Gastroesophageal sphincter (tissue), 4 donors: ENCODE results near the gene EIPR1. TPM values are rescaled to one million over a fixed set of nuclear protein-coding genes. Genes with fewer than 3 reads are reported as not detected.

ENCODE experiments used
- ATAC-seq: fragments of 150-250 bp; one replicate; pipeline ENCODE4 v1.9.1; 2016; ENCODE audit warnings: mild to moderate bottlenecking, moderate library complexity
- H3K27ac ChIP-seq, 4 donors: fragments of 200-600 bp; sonication (generic) in 3 of 4; 1 replicate in 3 of 4; 2 replicates in 1 of 4; pipeline ENCODE4 v1.5.1; 2016 to 2019
- H3K27me3 ChIP-seq: fragments of 200-600 bp; sonication (generic); one replicate; pipeline ENCODE4 v1.5.1; 2019
- H3K36me3 ChIP-seq, 2 donors: fragments of 200-600 bp; sonication (generic); one replicate each; pipeline ENCODE4 v1.5.1; 2019; ENCODE audit warnings: control low read depth in 1 of 2
- H3K4me1 ChIP-seq, 3 donors: fragments of 200-600 bp; sonication (generic); 1 replicate in 2 of 3; 2 replicates in 1 of 3; pipeline ENCODE4 v1.5.1; 2016 to 2019; ENCODE audit warnings: control low read depth in 2 of 3
- H3K4me3 ChIP-seq, 2 donors: fragments of 200-600 bp; sonication (generic); one replicate each; pipeline ENCODE4 v1.5.1; 2019; ENCODE audit warnings: mild to moderate bottlenecking in 1 of 2, moderate library complexity in 1 of 2
- H3K9me3 ChIP-seq, 3 donors: fragments of 200-600 bp; sonication (generic); one replicate each; pipeline ENCODE4 v1.5.1; 2017 to 2019; ENCODE audit warnings: control low read depth in 2 of 3
- EP300 ChIP-seq: sonication (generic); formaldehyde crosslinking; IDR thresholded peaks from one replicate; pipeline ENCODE4 v1.6.1; 2017; ENCODE audit warnings: antibody characterized with exemption, mild to moderate bottlenecking
- POLR2A ChIP-seq, 2 donors: fragments of 450-650 bp; IDR thresholded peaks; one replicate each; pipeline ENCODE4 v1.6.1; 2017; ENCODE audit warnings: antibody characterized with exemption in 2 of 2, mild to moderate bottlenecking in 2 of 2, moderate library complexity in 1 of 2
- POLR2AphosphoS5 ChIP-seq: sonication (generic); formaldehyde crosslinking; IDR thresholded peaks from one replicate; pipeline ENCODE4 v1.6.1; 2017; ENCODE audit warnings: antibody characterized with exemption
- WGBS, 2 donors: methylation state at CpG; one replicate each; pipeline ENCODE4 v1.1.5; 2018; ENCODE audit warnings: low coverage in 1 of 2; 5-methylcytosine and 5-hydroxymethylcytosine counted together
- total RNA-seq, 4 donors: library from RNA; depleted of rRNA; stranded (reverse); fragments of >200 nt; gene quantifications; one replicate each; pipeline ENCODE4 v1.1.0, GENCODE V29; 2016
- TF ChIP-seq, protein P1 (sequence below), 4 experiments: fragments of 200-600 bp in 2 of 4; fragments of 450-650 bp in 2 of 4; sonication (generic) in 1 of 4; IDR thresholded peaks; one replicate each; pipeline ENCODE4 v1.5.1; 2017 to 2019; ENCODE audit warnings: antibody characterized with exemption in 4 of 4, mild to moderate bottlenecking in 2 of 4, moderate library complexity in 2 of 4

The EIPR1 gene
- total RNA-seq, 4 donors from 2014 or later, result 11.3 to 26.8 (median 22.2) TPM

DNA sequence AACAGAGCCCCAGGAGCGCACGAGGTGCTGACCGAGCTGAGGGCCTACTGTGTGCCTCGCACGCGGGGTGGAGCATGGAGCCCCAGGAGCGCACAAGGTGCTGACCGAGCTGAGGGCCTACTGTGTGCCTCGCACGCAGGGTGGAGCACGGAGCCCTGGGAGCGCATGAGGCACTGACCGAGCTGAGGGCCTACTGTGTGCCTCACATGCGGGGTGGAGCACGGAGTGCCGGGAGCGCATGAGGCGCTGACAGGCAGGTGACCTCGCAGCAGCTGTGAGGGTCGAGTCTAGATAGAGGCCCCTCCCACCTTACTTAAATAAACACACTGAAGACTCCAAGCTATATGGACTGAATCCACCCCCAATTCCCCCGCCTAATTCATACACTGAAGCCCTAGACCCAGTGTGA, 60.3 kb downstream of the EIPR1 start:
- Histone ChIP-seq H3K4me3 (no peak overlapping the region), H3K9me3 (no peaks in the 10 kb centered on the region), H3K4me1 (no peaks in the 10 kb centered on the region), H3K27ac (no peak overlapping the region), H3K27me3 (no peaks in the 10 kb centered on the region), H3K36me3 (peaks cover 0 to 17% of the 10 kb centered on the region in 2 donors)
- ATAC-seq, result no peak
- WGBS, 2 donors, result 70 to 100% methylated on average over 1 to 2 of the region's 21 CpGs
- TF ChIP-seq POLR2AphosphoS5, result no peak
- no peak for TF ChIP-seq EP300
- TF ChIP-seq POLR2A (IDR thresholded peaks at IDR 0.05), result no peak

DNA sequence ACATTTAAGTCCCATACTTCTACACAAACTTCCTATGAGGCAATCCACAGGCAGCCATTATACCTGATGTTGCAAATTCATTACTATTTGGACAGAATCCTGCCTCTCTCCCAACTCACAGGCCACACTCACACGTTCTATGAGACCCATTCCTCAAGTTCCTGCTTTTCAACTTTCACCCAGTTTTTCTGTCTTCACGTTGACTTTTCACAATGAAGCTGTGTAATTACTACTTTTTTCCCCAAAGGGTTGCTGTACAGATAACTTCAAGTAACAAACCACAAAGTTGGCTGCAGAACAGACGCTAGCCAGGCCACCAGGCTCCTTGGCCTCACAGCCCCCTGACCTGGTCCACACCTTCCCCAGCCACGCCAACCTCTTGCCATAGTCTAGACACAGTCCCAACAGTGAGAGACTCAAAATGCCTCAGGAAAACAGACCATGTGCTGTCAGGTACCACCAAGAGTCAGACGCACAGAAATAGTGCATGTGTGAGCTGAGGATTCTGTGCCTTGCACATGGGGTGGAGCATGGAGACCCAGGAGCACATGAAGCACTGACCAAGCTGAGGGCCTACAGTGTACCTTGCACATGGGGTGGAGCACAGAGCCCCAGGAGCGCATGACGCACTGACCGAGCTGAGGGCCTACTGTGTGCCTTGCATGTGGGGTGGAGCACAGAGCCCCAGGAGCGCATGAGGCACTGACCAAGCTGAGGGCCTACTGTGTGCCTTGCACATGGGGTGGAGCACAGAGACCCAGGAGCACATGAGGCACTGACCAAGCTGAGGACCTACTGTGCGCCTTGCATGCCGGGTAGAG, 61.0 kb downstream of the EIPR1 start:
- ATAC-seq, result no peak
- WGBS, 2 donors, result 85 to 91% methylated on average over 4 to 8 of the region's 11 CpGs
- TF ChIP-seq POLR2A (IDR thresholded peaks at IDR 0.05) (no peak), EP300 (no peak), POLR2AphosphoS5 (no peak)
- TF ChIP-seq, protein P1, sequence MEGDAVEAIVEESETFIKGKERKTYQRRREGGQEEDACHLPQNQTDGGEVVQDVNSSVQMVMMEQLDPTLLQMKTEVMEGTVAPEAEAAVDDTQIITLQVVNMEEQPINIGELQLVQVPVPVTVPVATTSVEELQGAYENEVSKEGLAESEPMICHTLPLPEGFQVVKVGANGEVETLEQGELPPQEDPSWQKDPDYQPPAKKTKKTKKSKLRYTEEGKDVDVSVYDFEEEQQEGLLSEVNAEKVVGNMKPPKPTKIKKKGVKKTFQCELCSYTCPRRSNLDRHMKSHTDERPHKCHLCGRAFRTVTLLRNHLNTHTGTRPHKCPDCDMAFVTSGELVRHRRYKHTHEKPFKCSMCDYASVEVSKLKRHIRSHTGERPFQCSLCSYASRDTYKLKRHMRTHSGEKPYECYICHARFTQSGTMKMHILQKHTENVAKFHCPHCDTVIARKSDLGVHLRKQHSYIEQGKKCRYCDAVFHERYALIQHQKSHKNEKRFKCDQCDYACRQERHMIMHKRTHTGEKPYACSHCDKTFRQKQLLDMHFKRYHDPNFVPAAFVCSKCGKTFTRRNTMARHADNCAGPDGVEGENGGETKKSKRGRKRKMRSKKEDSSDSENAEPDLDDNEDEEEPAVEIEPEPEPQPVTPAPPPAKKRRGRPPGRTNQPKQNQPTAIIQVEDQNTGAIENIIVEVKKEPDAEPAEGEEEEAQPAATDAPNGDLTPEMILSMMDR (IDR thresholded peaks at IDR 0.05), result no peak

DNA sequence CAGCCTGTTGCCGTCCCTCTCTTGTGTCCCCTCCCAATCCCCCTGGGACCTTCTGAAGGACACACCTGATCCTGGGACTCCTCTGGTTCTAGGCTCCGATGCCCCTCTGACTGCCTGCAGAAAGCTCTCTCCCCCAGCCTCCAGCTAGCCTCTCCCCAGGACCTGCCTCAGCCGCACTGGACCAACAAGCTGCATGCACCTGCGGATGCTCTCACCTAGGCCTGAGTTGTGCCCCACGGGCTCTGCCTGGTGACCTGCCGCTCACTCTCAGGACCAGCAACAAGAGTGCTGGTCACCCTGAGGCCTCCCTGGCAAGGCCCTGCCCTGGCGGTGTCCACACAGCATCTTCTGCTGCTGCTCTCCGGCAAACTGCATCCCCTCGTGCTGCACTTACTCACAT, 63.0 kb downstream of the EIPR1 start:
- no peaks in the 10 kb centered on the region for H3K27me3 ChIP-seq
- no peak for ATAC-seq
- no peak overlapping the region for H3K4me3 ChIP-seq
- H3K9me3 ChIP-seq, result no peaks in the 10 kb centered on the region
- no peak overlapping the region for H3K27ac ChIP-seq
- H3K4me1 ChIP-seq, result no peaks in the 10 kb centered on the region
- H3K36me3 ChIP-seq, result peaks cover 0 to 17% of the 10 kb centered on the region in 2 donors
- TF ChIP-seq, protein P1 (IDR thresholded peaks at IDR 0.05), result no peak
- TF ChIP-seq POLR2AphosphoS5 (no peak), EP300 (no peak), POLR2A (IDR thresholded peaks at IDR 0.05) (no peak)
- 84% methylated on average over 9 of the region's 9 CpGs; no CpG with 5 or more reads in 1 of the 2 donors for WGBS, 2 donors

More for the DNA sequence above, 61.0 kb downstream of the EIPR1 start:
- Histone ChIP-seq H3K4me3 (no peak overlapping the region), H3K4me1 (no peaks in the 10 kb centered on the region), H3K9me3 (no peaks in the 10 kb centered on the region), H3K27ac (no peak overlapping the region), H3K27me3 (no peaks in the 10 kb centered on the region), H3K36me3 (peaks cover 0 to 17% of the 10 kb centered on the region in 2 donors)

DNA sequence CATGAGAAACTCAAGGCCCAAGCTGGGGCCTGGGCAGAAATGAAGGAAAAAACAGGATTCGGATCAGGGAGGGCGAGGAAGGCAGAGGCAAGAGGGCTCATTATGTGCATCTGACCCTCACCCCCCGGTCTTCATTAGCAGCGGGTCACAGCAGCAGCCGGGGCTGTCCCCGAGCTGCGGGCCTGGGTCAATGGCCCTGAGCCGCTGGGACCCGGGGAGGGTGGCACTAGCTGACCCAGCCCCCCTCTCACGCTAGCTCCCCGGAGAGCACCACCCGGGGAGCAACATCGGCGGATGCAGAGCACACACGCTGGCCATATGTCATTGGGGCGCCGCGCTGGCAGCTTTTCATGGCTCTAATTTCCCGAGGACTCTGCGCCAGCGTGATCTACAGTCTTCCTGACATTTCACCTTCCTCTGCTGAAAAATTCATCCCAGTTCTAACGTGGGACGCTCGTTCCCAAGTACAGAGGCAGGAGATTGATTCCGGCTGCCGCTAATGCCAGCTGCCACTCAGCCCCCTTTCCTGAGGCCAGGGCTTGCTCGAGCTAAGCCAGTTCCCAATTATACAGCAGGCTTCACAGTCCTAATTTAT, 63.7 kb downstream of the EIPR1 start:
- Histone ChIP-seq H3K36me3 (peaks cover 0 to 13% of the 10 kb centered on the region in 2 donors), H3K9me3 (no peaks in the 10 kb centered on the region), H3K4me1 (no peaks in the 10 kb centered on the region), H3K27ac (no peak overlapping the region), H3K4me3 (no peak overlapping the region), H3K27me3 (no peaks in the 10 kb centered on the region)
- ATAC-seq, result no peak
- 46 to 59% methylated on average over 11 to 13 of the region's 27 CpGs for WGBS, 2 donors
- no peak for TF ChIP-seq POLR2A (IDR thresholded peaks at IDR 0.05)
- TF ChIP-seq POLR2AphosphoS5, result no peak
- TF ChIP-seq, protein P1 (IDR thresholded peaks at IDR 0.05), result no peak
- TF ChIP-seq EP300, result no peak

DNA sequence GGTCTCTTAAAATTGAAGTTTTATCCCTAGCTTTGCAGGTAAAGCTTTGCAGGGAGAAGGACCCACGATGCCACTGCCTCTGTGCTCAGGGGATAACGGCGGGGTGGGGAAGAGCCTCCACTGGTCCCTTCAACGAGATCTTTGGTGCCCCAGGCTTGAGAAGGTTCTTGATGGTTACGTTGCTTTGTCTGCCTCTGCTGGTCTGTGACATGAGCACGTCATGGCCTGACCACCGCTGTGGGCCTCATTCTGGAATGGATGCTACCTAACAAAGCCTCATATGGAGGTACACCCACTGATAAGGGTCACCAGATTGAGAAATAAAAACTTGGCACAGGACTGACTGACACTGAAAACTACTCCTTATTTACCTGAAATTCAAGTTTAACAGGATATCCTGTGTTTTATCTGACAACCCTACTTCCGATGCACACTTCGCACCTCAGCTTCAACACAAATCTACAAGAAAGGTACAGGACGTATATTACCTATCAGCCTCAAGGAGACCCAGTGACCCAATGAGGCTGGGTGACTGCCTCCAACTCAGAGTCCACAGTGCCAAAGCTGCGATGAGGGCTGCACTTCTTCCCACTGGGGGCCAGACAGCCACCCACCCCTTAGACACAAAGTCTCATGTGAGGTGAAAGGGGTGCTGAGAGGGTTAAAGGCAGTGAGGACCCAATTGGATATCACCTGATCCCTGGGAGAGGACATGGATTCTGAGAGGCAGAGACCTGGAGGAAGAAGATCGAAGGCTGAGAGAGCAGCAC, 64.9 kb downstream of the EIPR1 start:
- Histone ChIP-seq H3K4me3 (no peak overlapping the region), H3K4me1 (no peaks in the 10 kb centered on the region), H3K27ac (no peak overlapping the region), H3K27me3 (no peaks in the 10 kb centered on the region), H3K9me3 (no peaks in the 10 kb centered on the region), H3K36me3 (peaks cover 0 to 2% of the 10 kb centered on the region in 2 donors)
- 88 to 100% methylated on average over 1 to 9 of the region's 12 CpGs for WGBS, 2 donors
- no peak for ATAC-seq
- TF ChIP-seq EP300 (no peak), POLR2AphosphoS5 (no peak)
